Measurements from ENCODE around the gene SMO.
"Not testable (repeated sequence)": the region's sequence is repeated elsewhere in the genome, so short reads cannot be mapped to it uniquely, and the experiment has no call there.

SMO gene

DNA sequence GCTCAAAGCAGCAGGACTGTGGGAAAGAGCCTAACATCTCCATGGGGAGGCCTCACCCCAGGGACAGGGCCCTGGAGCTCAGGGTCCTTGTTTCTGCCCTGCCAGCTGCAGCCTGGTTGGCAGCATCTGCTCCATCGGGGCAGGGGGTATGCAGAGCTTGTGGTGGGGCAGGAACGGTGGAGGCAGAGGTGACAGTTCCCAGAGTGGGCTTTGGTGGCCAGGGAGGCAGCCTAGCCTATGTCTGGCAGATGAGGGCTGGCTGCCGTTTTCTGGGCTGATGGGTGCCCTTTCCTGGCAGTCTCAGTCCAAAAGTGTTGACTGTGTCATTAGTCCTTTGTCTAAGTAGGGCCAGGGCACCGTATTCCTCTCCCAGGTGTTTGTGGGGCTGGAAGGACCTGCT, 24.2 kb downstream of the SMO start:
- H3K4me3 Mint-ChIP-seq = no peak overlapping the region
- no peaks in the 10 kb centered on the region for H3K36me3 Mint-ChIP-seq
- no peaks in the 10 kb centered on the region for H3K4me1 Mint-ChIP-seq
- no peak for DNase-seq (ENCODE audit: low spot score in 2 of 2)
- peak overlapping the region; percentile 20 for H3K27ac Mint-ChIP-seq
- no peak for ATAC-seq
- no peaks in the 10 kb centered on the region for H3K9me3 Mint-ChIP-seq

GRCh38 chr7:129213828-129214227, 25.4 kb downstream of the SMO start:
- Mint-ChIP-seq H3K36me3 (no peaks in the 10 kb centered on the region), H3K4me3 (no peak overlapping the region), H3K4me1 (no peaks in the 10 kb centered on the region), H3K9me3 (no peaks in the 10 kb centered on the region), H3K27ac (no peak overlapping the region)
- DNase-seq (ENCODE audit: low spot score in 2 of 2) = no peak
- no peak for ATAC-seq

- not testable (repeated sequence) for H3K27ac Mint-ChIP-seq; H3K4me3 Mint-ChIP-seq; H3K36me3 Mint-ChIP-seq; DNase-seq (ENCODE audit: low spot score in 2 of 2); H3K4me1 Mint-ChIP-seq; ATAC-seq; H3K9me3 Mint-ChIP-seq
Observed at GRCh38 chr7:129215691-129216090, 27.3 kb downstream of the SMO start.

GRCh38 chr7:129216101-129216715, 27.8 kb downstream of the SMO start:
- H3K4me1 Mint-ChIP-seq; ATAC-seq; H3K27ac Mint-ChIP-seq; H3K4me3 Mint-ChIP-seq; H3K9me3 Mint-ChIP-seq; DNase-seq (ENCODE audit: low spot score in 2 of 2); H3K36me3 Mint-ChIP-seq: not testable (repeated sequence)

DNA sequence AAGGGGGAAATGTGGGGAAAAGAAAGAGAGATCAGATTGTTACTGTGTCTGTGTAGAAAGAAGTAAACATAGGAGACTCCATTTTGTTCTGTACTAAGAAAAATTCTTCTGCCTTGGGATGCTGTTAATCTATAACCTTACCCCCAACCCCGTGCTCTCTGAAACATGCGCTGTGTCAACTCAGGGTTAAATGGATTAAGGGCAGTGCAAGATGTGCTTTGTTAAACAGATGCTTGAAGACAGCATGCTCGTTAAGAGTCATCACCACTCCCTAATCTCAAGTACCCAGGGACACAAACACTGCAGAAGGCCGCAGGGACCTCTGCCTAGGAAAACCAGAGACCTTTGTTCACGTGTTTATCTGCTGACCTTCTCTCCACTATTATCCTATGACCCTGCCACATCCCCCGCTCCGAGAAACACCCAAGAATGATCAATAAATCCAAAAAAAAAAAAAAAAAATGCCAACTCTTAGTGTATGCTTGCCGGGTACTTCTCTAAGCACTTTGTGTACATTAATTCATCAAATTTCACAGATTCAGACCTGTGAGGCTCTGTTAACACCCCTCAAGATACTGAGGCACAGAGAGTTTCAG, 28.5 kb downstream of the SMO start:
- not testable (repeated sequence) for H3K9me3 Mint-ChIP-seq; ATAC-seq; H3K4me3 Mint-ChIP-seq; H3K27ac Mint-ChIP-seq; H3K36me3 Mint-ChIP-seq; DNase-seq (ENCODE audit: low spot score in 2 of 2); H3K4me1 Mint-ChIP-seq

DNA sequence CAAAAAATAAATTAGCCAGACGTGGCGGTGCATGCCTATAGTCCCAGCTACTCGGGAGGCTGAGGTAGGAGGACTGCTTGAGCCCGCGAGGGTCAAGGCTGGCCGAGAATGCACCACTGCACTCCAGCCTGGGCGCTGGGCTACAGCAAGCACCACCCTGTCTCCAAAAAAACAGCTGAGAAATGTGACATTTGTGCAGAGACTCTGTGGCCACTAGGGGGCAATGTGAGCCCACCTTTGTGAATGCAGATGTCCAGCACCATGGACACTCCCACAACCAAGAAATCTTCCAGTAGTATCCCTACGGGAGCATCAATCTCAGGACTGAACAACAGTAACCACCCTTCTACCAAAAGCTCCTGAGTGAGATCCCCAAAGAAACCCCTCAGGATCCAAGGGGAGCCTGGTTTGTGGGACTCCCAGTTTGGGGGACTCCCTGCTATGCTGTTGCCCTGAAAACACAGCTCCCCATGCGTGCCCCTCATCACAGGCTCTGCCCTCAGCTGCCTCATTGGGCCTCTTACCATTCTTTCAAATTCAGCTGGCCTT, 30.2 kb downstream of the SMO start:
- Mint-ChIP-seq H3K36me3 (no peaks in the 10 kb centered on the region), H3K27ac (no peak overlapping the region), H3K4me3 (no peak overlapping the region), H3K9me3 (no peaks in the 10 kb centered on the region), H3K4me1 (peaks cover 4% of the 10 kb centered on the region)
- ATAC-seq = peak; percentile 89
- peak; percentile 75 to 89 for DNase-seq (ENCODE audit: low spot score in 2 of 2)

GRCh38 chr7:129219166-129219565, 30.7 kb downstream of the SMO start:
- not testable (repeated sequence) for H3K36me3 Mint-ChIP-seq; H3K4me1 Mint-ChIP-seq; H3K9me3 Mint-ChIP-seq; H3K27ac Mint-ChIP-seq; H3K4me3 Mint-ChIP-seq; DNase-seq (ENCODE audit: low spot score in 2 of 2); ATAC-seq

- ATAC-seq (no peak), DNase-seq (ENCODE audit: low spot score in 2 of 2) (no peak)
- H3K27ac Mint-ChIP-seq = no peak overlapping the region
Observed at GRCh38 chr7:129222064-129222463, 33.6 kb downstream of the SMO start.

GRCh38 chr7:129224251-129225205, 36.1 kb downstream of the SMO start, which contains the start of gene AHCYL2:
Gene AHCYL2 (plus strand): TSS chr7:129225030.
- DNase-seq (ENCODE audit: low spot score in 2 of 2) (peak; percentile 85 to 97), ATAC-seq (peak; percentile 96)
- Mint-ChIP-seq H3K4me1 (peaks cover 26% of the 10 kb centered on the region), H3K36me3 (peaks cover 7% of the 10 kb centered on the region), H3K27ac (peak within 1 kb of the TSS; percentile 92), H3K4me3 (peak within 1 kb of the TSS; percentile 78), H3K9me3 (no peaks in the 10 kb centered on the region)

More at GRCh38 chr7:129222064-129222463, 33.6 kb downstream of the SMO start:
- Mint-ChIP-seq H3K4me3 (no peak overlapping the region), H3K36me3 (peaks cover 7% of the 10 kb centered on the region), H3K9me3 (no peaks in the 10 kb centered on the region), H3K4me1 (peaks cover 26% of the 10 kb centered on the region)

- ATAC-seq (peak; percentile 71), DNase-seq (ENCODE audit: low spot score in 2 of 2) (peak; percentile 48 to 83)
- Mint-ChIP-seq H3K36me3 (peaks cover 7% of the 10 kb centered on the region), H3K27ac (peak overlapping the region; percentile 92), H3K4me1 (peaks cover 26% of the 10 kb centered on the region), H3K9me3 (no peaks in the 10 kb centered on the region), H3K4me3 (peak overlapping the region; percentile 78)
Observed at GRCh38 chr7:129225206-129225930, 36.9 kb downstream of the SMO start.

GRCh38 chr7:129225931-129226572, 37.6 kb downstream of the SMO start:
- peaks cover 7% of the 10 kb centered on the region for H3K36me3 Mint-ChIP-seq
- DNase-seq (ENCODE audit: low spot score in 2 of 2) = no peak

DNA sequence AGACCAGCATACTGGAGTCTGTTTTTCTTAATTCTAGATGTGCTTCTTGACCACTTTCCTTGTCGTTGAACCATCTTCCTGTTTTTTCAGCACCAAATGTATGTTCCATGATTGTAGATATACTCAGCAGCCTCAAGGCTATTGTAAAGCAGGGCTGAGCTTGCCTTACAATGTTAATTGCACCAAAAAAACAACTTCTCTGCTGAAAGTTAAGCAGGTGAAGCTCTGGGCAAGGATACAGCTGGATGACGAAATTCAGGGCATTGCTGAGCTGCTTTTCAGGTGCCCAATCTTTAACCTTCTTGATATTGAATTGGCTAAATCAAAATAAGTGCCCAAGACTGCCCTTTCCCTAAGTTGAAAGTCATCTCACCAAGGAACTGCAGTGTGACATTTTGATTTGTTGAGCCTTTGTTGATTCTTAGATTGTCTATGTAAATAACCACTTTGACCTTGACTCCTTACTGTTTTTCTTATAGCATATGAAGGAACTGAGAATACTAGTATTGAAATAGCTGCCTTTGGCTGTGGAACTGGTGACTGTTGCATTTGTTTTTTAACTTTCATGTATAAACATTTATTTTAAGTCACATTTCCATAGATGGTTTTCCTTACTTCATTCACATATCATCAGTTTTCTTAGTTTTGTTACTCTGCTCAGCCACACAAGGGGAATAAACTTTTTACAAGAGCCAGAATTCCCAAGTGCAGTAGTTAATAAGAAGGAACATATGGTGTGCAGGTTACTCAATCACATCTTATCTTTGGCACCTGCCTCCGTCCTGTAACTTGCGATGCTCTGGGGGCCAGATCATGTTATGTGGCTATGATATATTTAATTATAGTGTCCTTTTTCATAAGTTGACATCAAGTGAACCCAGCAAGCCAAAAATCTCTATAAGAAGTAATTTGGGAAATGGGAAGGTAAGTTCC, 39.5 kb downstream of the SMO start:
- DNase-seq (ENCODE audit: low spot score in 2 of 2) = no peak
- no peak overlapping the region for H3K27ac Mint-ChIP-seq
- no peak for ATAC-seq
- peaks cover 7% of the 10 kb centered on the region for H3K36me3 Mint-ChIP-seq
- H3K4me3 Mint-ChIP-seq = no peak overlapping the region
- peaks cover 21% of the 10 kb centered on the region for H3K4me1 Mint-ChIP-seq
- H3K9me3 Mint-ChIP-seq = no peaks in the 10 kb centered on the region

More at GRCh38 chr7:129225931-129226572, 37.6 kb downstream of the SMO start:
- Mint-ChIP-seq H3K9me3 (no peaks in the 10 kb centered on the region), H3K4me3 (peak overlapping the region; percentile 78), H3K4me1 (peaks cover 26% of the 10 kb centered on the region), H3K27ac (peak overlapping the region; percentile 92)
- no peak for ATAC-seq

DNA sequence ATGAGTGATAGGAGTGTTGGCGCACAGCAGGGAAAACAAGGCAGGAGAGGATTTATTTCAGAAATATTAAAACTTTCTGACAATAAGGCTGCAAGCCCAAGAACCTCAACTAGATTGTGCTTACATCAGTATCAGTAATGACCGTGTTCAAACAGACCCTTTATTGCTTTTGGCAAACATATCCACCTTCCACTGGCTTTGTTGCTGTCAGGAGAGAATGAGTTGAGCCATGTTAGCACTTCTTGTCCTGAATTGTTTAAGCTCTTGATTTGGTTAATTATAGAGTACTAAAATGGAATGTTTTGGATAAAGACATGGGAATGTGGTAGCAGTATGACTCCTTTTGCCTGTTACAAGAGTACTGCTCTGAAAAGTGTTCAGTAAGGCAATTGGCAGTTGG, 40.2 kb downstream of the SMO start:
- Mint-ChIP-seq H3K27ac (no peak overlapping the region), H3K4me1 (peaks cover 23% of the 10 kb centered on the region), H3K4me3 (no peak overlapping the region), H3K9me3 (no peaks in the 10 kb centered on the region), H3K36me3 (peaks cover 7% of the 10 kb centered on the region)
- no peak for DNase-seq (ENCODE audit: low spot score in 2 of 2)
- ATAC-seq = no peak

All from stimulated activated effector memory CD8-positive, alpha-beta T cell treated with anti-CD3 and anti-CD28 coated beads, Interleukin-12 subunit alpha, Interleukin-12 subunit beta, amount 100 ng/mL, for 72 hours (primary cell).